CD14-positive monocyte (primary cell): ENCODE data around the gene TMEM92. TPM values are rescaled to one million over a fixed set of nuclear protein-coding genes. Genes with fewer than 3 reads are reported as not detected.

Source experiments
- DNase-seq, 3 donors: peaks; one replicate each; pipeline ENCODE4 v3.0.0-alpha.2; 2011 to 2022
- H2AFZ ChIP-seq: 2 replicates; pipeline ENCODE4 v1.6.0; 2012; ENCODE audit warnings: mild to moderate bottlenecking, low read depth, low read length, inconsistent platforms; ENCODE audit not compliant: insufficient read depth, poor library complexity, severe bottlenecking
- H3K27ac ChIP-seq, 2 donors: 1 replicate in 1 of 2; 2 replicates in 1 of 2; pipeline ENCODE4 v1.5.1; 2012 to 2013; ENCODE audit warnings: low read length in 2 of 2, control low read depth in 1 of 2, inconsistent platforms in 1 of 2, low read depth in 1 of 2, mild to moderate bottlenecking in 1 of 2
- H3K27me3 ChIP-seq, 2 donors: one replicate each; pipeline versions ENCODE4 v1.6.0 to v1.6.1; 2011 to 2013; ENCODE audit warnings: low read length in 2 of 2; ENCODE audit not compliant: control insufficient read depth in 2 of 2, insufficient read depth in 2 of 2
- H3K36me3 ChIP-seq, 2 donors: replicated peaks in 1 of 2; 1 replicate in 1 of 2; 2 replicates in 1 of 2; pipeline versions ENCODE4 v1.5.1 to v1.6.1; 2012 to 2013; ENCODE audit warnings: low read length in 2 of 2, control low read depth in 1 of 2, inconsistent platforms in 1 of 2, mild to moderate bottlenecking in 1 of 2; ENCODE audit not compliant: insufficient read depth in 2 of 2, control insufficient read depth in 1 of 2
- H3K4me1 ChIP-seq, 2 donors: 1 replicate in 1 of 2; 2 replicates in 1 of 2; pipeline versions ENCODE4 v1.5.1 to v1.6.1; 2012 to 2013; ENCODE audit warnings: low read length in 2 of 2, control low read depth in 1 of 2, inconsistent platforms in 1 of 2, mild to moderate bottlenecking in 1 of 2, moderate library complexity in 1 of 2; ENCODE audit not compliant: insufficient read depth in 2 of 2, control insufficient read depth in 1 of 2
- H3K4me2 ChIP-seq: replicated peaks from 2 replicates; pipeline ENCODE3; 2012; ENCODE audit warnings: low read length, moderate library complexity, mild to moderate bottlenecking; ENCODE audit not compliant: poor library complexity, severe bottlenecking; ENCODE audit errors: extremely low read depth
- H3K4me3 ChIP-seq, 3 experiments: fragments of 200-600 bp in 1 of 3; sonication (generic) in 1 of 3; replicated peaks in 1 of 3; 1 replicate in 2 of 3; 2 replicates in 1 of 3; pipeline ENCODE4 v1.5.1; 2011 to 2013; ENCODE audit warnings: low read length in 3 of 3, mild to moderate bottlenecking in 3 of 3, control low read depth in 2 of 3, low read depth in 2 of 3, inconsistent platforms in 1 of 3, moderate library complexity in 1 of 3
- H3K79me2 ChIP-seq: 2 replicates; pipeline ENCODE4 v1.6.0; 2012; ENCODE audit warnings: mild to moderate bottlenecking, control low read depth, inconsistent platforms, low read length, moderate library complexity; ENCODE audit not compliant: insufficient read depth
- H3K9ac ChIP-seq: 2 replicates; pipeline ENCODE4 v1.6.0; 2017; ENCODE audit warnings: low read length, mild to moderate bottlenecking; ENCODE audit not compliant: insufficient read depth, poor library complexity, severe bottlenecking
- H3K9me3 ChIP-seq, 2 donors: replicated peaks in 1 of 2; 1 replicate in 1 of 2; 2 replicates in 1 of 2; pipeline versions ENCODE4 v1.5.1 to v1.6.1; 2012 to 2013; ENCODE audit warnings: low read length in 2 of 2, control low read depth in 1 of 2; ENCODE audit not compliant: control insufficient read depth in 1 of 2, insufficient read depth in 1 of 2
- H4K20me1 ChIP-seq: 2 replicates; pipeline ENCODE4 v1.6.0; 2012; ENCODE audit warnings: mild to moderate bottlenecking, low read length, control low read depth, moderate library complexity; ENCODE audit not compliant: insufficient read depth
- H3K27ac Mint-ChIP-seq, 7 donors: one replicate each; pipeline ENCODE4 v1.8.0; 2020; ENCODE audit warnings: mild to moderate bottlenecking in 7 of 7, mixed read lengths in 7 of 7, moderate library complexity in 6 of 7, inconsistent platforms in 2 of 7
- H3K27me3 Mint-ChIP-seq, 3 donors: one replicate each; pipeline ENCODE4 v1.8.0; 2021 to 2022; ENCODE audit warnings: low read depth in 3 of 3, mild to moderate bottlenecking in 3 of 3, mixed read lengths in 3 of 3, moderate library complexity in 3 of 3, inconsistent platforms in 1 of 3
- H3K36me3 Mint-ChIP-seq, 2 donors: one replicate each; pipeline ENCODE4 v1.8.0; 2020; ENCODE audit warnings: mixed read lengths in 2 of 2, inconsistent platforms in 1 of 2, mild to moderate bottlenecking in 1 of 2
- H3K4me1 Mint-ChIP-seq: one replicate; pipeline ENCODE4 v1.8.0; 2020; ENCODE audit warnings: mild to moderate bottlenecking, mixed read lengths
- H3K4me3 Mint-ChIP-seq, 2 donors: one replicate each; pipeline ENCODE4 v1.8.0; 2020; ENCODE audit warnings: mild to moderate bottlenecking in 2 of 2, mixed read lengths in 2 of 2, moderate library complexity in 1 of 2
- H3K9me3 Mint-ChIP-seq, 7 donors: one replicate each; pipeline ENCODE4 v1.8.0; 2020 to 2022; ENCODE audit warnings: mixed read lengths in 7 of 7, mild to moderate bottlenecking in 6 of 7, moderate library complexity in 6 of 7, inconsistent platforms in 2 of 7
- CTCF ChIP-seq: fragments of 200-600 bp; IDR thresholded peaks from one replicate; pipeline ENCODE4 v1.8.0; 2022; ENCODE audit warnings: antibody characterized with exemption, mild to moderate bottlenecking
- WGBS: methylation state at CpG from one replicate; pipeline ENCODE4 v1.1.5; 2013; ENCODE audit warnings: missing lambda C conversion rate; ENCODE audit not compliant: insufficient coverage; 5-methylcytosine and 5-hydroxymethylcytosine counted together
- intact Hi-C, 2 donors: fragments of 100-400 bp; cut with micrococcal nuclease; formaldehyde crosslinking; loops; one replicate each; pipeline versions ENCODE4 v1.15.0 to v1.15.1; 2023
- polyA plus RNA-seq, 3 donors: library from polyadenylated mRNA; depleted of rRNA in 1 of 3; unstranded in 2 of 3; stranded (reverse) in 1 of 3; fragments of 300-500 nt in 2 of 3; fragments of >200 nt in 1 of 3; fragmentation: Illumina TruSeq in 2 of 3; gene quantifications; 1 replicate in 2 of 3; 2 replicates in 1 of 3; pipeline ENCODE4 v1.2.3, GENCODE V29; 2012 to 2021

TMEM92 gene
- polyA plus RNA-seq, 3 donors = not detected

GRCh38 chr17:50265690-50266315, 8.5 kb upstream of the TMEM92 start:
- Histone ChIP-seq H3K36me3 (no peaks in the 10 kb centered on the region), H3K4me3 (no peak overlapping the region), H2AFZ (no peak overlapping the region), H3K79me2 (no peaks in the 10 kb centered on the region), H3K4me2 (no peak overlapping the region), H3K9ac (no peak overlapping the region), H3K27ac (no peak overlapping the region), H3K27me3 (no peaks in the 10 kb centered on the region), H3K9me3 (no peaks in the 10 kb centered on the region), H3K4me1 (no peaks in the 10 kb centered on the region), H4K20me1 (no peaks in the 10 kb centered on the region)
- no peak overlapping the region for H3K27ac Mint-ChIP-seq
- intact Hi-C loops = loop anchor here in 1 of 2 donors (5.0 kb wide), 1 partner anchor 36 kb away; no protein-coding TSS in a partner anchor
- H3K9me3 Mint-ChIP-seq = no peaks in the 10 kb centered on the region
- peaks cover 7 to 15% (median 10%) of the 10 kb centered on the region in 3 donors for H3K27me3 Mint-ChIP-seq
- peaks cover 4% of the 10 kb centered on the region for H3K4me1 Mint-ChIP-seq
- H3K4me3 Mint-ChIP-seq = no peak overlapping the region
- H3K36me3 Mint-ChIP-seq = no peaks in the 10 kb centered on the region
- no peak for TF ChIP-seq CTCF
- WGBS = 68% methylated on average over 10 of the region's 10 CpGs
- no peak for DNase-seq

- Mint-ChIP-seq H3K36me3 (no peaks in the 10 kb centered on the region), H3K9me3 (no peaks in the 10 kb centered on the region), H3K4me3 (no peak overlapping the region), H3K27me3 (peaks cover 8 to 16% (median 10%) of the 10 kb centered on the region in 3 donors), H3K27ac (no peak overlapping the region), H3K4me1 (peaks cover 4% of the 10 kb centered on the region)
- Histone ChIP-seq H2AFZ (no peak overlapping the region), H3K9me3 (no peaks in the 10 kb centered on the region), H3K4me3 (no peak overlapping the region), H3K27me3 (no peaks in the 10 kb centered on the region), H3K27ac (no peak overlapping the region), H3K4me1 (no peaks in the 10 kb centered on the region), H3K4me2 (no peak overlapping the region), H4K20me1 (no peaks in the 10 kb centered on the region), H3K9ac (no peak overlapping the region), H3K36me3 (no peaks in the 10 kb centered on the region), H3K79me2 (no peaks in the 10 kb centered on the region)
- intact Hi-C loops = loop anchor here in 1 of 2 donors (5.0 kb wide), 1 partner anchor 36 kb away; no protein-coding TSS in a partner anchor
- DNase-seq = peak in 1 of 3 donors; percentile 1
- WGBS = 31% methylated on average over 10 of the region's 13 CpGs
- TF ChIP-seq CTCF = no peak
These were observed 7.7 kb upstream of the TMEM92 start for GRCh38 chr17:50266384-50267073.
